GM12878 (cell line): ENCODE measurements around the gene ALCAM. TPM values are rescaled to one million over a fixed set of nuclear protein-coding genes. Genes with fewer than 3 reads are reported as not detected.

Source experiments
- RBBP5 ChIP-seq: fragments of 200-600 bp; sonication (generic); conservative IDR thresholded peaks from 2 replicates; pipeline ENCODE4 v1.6.1; 2016
- polyA plus RNA-seq, 11 experiments: library from polyadenylated mRNA; depleted of rRNA in 4 of 11; unstranded in 6 of 11; stranded (reverse) in 5 of 11; fragments of >200 nt; fragmentation: Nextera tagmentation in 4 of 11; fragmentation: Illumina TruSeq in 1 of 11; extraction: Ambion mirVana in 4 of 11; extraction: Trizol in 1 of 11; gene quantifications; 1 replicate in 1 of 11; 2 replicates in 10 of 11; pipeline versions ENCODE4 v1.2.1 to v1.2.3, GENCODE V29; 2011 to 2016; ENCODE audit warnings: inconsistent platforms in 2 of 11, missing spikeins in 2 of 11, low read depth in 1 of 11
- total RNA-seq, 4 experiments: library from RNA; depleted of rRNA in 3 of 4; stranded (reverse); fragments of >200 nt in 3 of 4; fragmentation: Illumina TruSeq in 1 of 4; extraction: Trizol in 1 of 4; gene quantifications; 2 replicates each; pipeline versions ENCODE4 v1.2.1 to v1.2.3, GENCODE V29; 2013 to 2021
- TF ChIP-seq, protein P1 (sequence below): fragments of 450-650 bp; IDR thresholded peaks from 2 replicates; pipeline ENCODE4 v1.6.1; 2017; ENCODE audit warnings: mild to moderate bottlenecking, moderate library complexity
- TF ChIP-seq, protein P2 (sequence below): IDR thresholded peaks from 2 replicates; pipeline ENCODE4 v1.6.1; 2012; ENCODE audit warnings: low read depth, low read length, improper control_type of control experiment

ALCAM gene
- total and polyA plus RNA-seq, 10 of the 15 experiments (the other 5 are each of a cell fraction or from before 2014, with no cell fraction given) = 12.2 to 54.2 (median 32.6) TPM

DNA sequence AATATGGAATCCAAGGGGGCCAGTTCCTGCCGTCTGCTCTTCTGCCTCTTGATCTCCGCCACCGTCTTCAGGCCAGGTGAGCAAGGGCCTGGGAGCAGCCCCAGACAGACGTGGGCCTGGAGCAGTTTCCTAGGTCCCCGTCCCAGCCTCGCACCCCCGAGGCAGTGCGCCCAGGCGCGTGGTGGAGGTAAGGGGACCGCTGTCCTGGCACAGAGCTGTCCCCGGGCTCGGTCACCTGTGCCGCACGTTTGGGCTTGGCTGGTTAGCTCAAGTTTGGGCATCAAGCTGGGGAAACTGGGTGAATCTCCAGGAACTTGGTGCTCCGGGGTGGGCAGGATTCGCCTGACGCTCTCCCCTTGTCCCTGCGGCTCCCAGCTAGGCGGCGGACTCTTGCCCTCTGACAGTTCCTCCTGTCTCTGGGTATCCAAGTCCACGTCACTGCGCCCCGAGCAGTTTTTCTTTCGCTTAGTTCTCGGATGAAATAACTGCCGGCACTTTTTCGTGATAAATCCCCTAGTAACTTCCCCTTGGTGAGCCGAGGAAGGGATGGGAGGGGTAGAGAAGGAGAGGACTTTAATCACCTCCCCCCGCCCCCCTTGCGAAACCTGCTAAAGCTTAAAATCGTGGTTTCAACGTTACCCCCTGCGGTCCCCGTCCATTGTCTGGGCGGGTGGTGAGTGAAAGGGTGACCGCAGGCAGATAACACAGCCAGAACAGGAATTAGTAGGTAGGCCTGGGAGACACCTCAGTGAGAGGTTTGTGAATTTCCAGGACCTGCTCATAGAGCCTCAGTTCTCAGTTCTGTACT lies 901 bp downstream of the ALCAM start (continued):
- TF ChIP-seq, protein P1, sequence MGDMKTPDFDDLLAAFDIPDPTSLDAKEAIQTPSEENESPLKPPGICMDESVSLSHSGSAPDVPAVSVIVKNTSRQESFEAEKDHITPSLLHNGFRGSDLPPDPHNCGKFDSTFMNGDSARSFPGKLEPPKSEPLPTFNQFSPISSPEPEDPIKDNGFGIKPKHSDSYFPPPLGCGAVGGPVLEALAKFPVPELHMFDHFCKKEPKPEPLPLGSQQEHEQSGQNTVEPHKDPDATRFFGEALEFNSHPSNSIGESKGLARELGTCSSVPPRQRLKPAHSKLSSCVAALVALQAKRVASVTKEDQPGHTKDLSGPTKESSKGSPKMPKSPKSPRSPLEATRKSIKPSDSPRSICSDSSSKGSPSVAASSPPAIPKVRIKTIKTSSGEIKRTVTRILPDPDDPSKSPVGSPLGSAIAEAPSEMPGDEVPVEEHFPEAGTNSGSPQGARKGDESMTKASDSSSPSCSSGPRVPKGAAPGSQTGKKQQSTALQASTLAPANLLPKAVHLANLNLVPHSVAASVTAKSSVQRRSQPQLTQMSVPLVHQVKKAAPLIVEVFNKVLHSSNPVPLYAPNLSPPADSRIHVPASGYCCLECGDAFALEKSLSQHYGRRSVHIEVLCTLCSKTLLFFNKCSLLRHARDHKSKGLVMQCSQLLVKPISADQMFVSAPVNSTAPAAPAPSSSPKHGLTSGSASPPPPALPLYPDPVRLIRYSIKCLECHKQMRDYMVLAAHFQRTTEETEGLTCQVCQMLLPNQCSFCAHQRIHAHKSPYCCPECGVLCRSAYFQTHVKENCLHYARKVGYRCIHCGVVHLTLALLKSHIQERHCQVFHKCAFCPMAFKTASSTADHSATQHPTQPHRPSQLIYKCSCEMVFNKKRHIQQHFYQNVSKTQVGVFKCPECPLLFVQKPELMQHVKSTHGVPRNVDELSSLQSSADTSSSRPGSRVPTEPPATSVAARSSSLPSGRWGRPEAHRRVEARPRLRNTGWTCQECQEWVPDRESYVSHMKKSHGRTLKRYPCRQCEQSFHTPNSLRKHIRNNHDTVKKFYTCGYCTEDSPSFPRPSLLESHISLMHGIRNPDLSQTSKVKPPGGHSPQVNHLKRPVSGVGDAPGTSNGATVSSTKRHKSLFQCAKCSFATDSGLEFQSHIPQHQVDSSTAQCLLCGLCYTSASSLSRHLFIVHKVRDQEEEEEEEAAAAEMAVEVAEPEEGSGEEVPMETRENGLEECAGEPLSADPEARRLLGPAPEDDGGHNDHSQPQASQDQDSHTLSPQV = no peak
- TF ChIP-seq, protein P2, sequence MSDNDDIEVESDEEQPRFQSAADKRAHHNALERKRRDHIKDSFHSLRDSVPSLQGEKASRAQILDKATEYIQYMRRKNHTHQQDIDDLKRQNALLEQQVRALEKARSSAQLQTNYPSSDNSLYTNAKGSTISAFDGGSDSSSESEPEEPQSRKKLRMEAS = peak; percentile 26; the same call in 1 of the 2 replicates
- TF ChIP-seq RBBP5 = no peak
